Ishikawa (cell line): ENCODE measurements around the gene SLC37A1.

Experiments
- EP300 ChIP-seq: IDR thresholded peaks from 2 replicates; pipeline ENCODE4 v1.6.1; 2012; ENCODE audit warnings: borderline replicate concordance
- NFIC ChIP-seq: IDR thresholded peaks from 2 replicates; pipeline ENCODE4 v1.6.1; 2012

GRCh38 chr21:42521805-42522204 is 8.2 kb downstream of the SLC37A1 start:
- TF ChIP-seq EP300, result no peak
- TF ChIP-seq NFIC, result no peak
